HG02938 (cell line): ENCODE results near the gene UGT1A4.
"Not testable (repeated sequence)": the region's sequence is repeated elsewhere in the genome, so short reads cannot be mapped to it uniquely, and the experiment has no call there.

Experiments used
- ATAC-seq: cut with Tn5 transposase; IDR thresholded peaks from one replicate; pipeline ENCODE4 v1.9.1; 2021; ENCODE audit warnings: mild to moderate bottlenecking, moderate library complexity; ENCODE audit not compliant: unreplicated experiment

Gene UGT1A4

DNA sequence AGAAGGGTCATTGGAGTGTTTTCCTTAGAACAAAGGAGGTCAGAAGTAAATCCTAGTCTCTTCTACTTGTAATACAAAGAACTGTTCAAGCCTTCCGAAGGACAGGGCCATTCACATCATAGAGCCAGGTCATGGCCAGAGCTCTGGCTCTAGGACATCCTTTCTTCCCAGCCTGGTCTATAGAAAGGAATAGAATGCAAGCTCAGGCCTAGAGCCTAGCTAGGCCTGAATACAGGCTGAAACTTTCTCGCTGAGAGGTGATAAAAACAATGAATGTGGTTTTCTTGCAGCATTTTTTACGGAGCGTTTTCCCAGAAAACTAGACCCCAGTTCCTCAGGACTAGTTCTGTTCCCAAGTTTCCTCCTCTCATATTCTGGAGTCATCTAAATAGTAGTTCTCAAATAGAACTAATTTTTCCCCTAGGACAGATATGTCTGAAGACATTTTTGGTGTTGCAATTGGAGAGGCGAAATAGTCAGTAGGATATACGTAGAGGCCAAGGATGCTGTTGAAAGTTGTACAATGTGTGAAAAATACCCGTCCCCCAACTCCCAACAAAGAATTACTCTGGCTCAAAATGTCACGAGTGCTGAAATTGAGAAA is 19.0 kb upstream of the UGT1A4 start:
- no peak for ATAC-seq

DNA sequence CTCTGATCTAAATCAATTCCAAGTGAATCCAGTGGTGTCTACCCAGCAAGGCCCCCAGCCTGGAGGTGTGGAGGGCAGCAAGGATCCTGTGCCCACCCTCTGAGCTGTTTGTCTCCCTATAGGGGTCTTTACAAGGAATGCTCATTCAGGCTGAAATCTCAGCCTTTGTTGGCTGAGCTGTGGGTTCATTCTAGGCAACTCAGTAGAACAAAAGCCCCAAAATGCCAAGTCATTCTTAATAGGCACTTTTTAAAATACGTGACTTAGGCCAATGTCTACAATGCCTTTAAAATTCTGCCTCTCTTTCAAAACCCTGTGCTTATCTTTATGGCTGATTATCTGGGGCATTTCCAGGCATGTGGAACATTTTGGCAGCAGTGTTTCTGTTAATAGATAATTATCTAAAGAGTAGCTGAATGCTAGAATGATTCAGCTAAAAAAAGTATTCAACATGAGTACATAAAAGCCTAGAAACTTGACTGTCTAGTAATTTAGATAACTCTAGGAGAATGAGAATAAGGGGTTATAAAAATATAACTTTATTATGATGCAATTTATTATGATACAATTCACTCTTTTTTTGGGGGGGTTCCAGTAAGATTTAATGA is 18.4 kb upstream of the UGT1A4 start:
- no peak for ATAC-seq

- not testable (repeated sequence) for ATAC-seq
Measured at GRCh38 chr2:233700842-233701241, 17.7 kb upstream of the UGT1A4 start.

DNA sequence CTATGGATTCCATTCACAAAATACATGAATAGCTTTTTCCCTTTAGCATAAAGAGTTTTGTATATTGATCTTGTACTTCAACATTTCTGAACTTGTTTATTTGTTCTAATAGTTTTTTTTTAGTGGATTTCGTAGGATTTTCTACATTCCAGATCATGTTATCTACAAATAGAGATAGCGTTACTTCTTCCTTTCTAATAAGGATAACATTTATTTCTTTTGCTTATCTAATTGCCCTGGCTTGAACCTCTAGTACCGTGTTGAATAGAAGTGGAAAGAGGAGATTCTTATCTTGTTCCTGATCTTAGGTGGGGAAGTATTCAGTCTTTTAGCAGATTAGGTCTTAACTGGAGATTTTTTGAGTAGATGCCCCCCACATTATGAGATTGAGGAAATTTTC is 16.3 kb upstream of the UGT1A4 start:
- ATAC-seq, result no peak

DNA sequence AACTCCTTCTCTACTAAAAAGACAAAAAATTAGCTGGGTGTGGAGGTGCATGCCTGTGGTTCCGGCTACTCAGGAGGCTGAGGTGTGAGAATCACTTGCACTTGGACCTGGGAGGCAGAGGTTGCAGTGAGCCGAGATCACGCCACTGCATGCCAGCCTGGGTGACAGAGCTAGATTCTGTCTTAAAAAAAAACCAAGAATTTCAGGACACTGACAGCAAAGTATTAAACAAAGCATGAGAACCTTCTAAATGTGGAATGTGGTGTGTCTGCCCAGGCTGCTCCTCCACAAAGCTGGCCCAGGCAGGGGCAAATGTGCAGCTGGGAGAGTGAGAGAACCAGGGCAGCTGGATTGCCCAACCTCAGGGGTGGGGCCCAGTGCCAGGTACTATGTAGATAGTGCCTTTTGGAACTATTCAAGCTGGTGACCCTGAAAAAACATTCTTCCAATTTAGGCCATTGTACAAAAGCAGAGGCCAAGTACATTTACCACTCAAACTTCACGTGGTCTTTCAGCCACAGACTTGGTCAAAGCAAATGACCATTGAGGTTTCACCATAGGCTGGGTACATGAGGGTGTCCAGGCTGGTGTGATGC is 12.5 kb upstream of the UGT1A4 start:
- ATAC-seq, result no peak

DNA sequence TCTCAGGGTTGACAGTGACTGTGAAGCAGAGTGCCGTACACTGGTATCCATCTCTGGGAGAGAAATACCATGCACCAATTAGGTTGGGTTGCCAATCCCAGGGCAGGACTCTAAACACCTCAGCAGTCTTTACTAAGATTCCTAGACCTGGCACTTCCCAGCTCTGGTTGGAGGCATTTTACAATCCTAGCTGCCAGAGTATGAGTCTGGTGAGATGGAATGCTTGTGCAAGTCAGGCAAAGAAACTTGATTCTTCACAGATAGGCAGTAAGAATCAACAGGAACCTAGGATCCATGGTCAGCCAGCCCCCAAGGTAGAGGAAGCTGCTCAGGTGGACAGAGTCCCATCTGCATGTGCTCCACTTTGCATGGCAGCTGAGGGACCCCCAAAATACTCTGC is 11.8 kb upstream of the UGT1A4 start:
- ATAC-seq, result no peak

GRCh38 chr2:233707940-233708644 is 10.4 kb upstream of the UGT1A4 start:
- ATAC-seq, result no peak

GRCh38 chr2:233708942-233709341 is 9.6 kb upstream of the UGT1A4 start:
- ATAC-seq, result no peak

- no peak for ATAC-seq
Measured at GRCh38 chr2:233711312-233712008, 7.1 kb upstream of the UGT1A4 start.

GRCh38 chr2:233712611-233713261 is 5.8 kb upstream of the UGT1A4 start, which contains the start of gene UGT1A5:
TSS of gene UGT1A5 (plus strand) at chr2:233712907. CDS start at chr2:233712992, 85 bp downstream.
- no peak for ATAC-seq

DNA sequence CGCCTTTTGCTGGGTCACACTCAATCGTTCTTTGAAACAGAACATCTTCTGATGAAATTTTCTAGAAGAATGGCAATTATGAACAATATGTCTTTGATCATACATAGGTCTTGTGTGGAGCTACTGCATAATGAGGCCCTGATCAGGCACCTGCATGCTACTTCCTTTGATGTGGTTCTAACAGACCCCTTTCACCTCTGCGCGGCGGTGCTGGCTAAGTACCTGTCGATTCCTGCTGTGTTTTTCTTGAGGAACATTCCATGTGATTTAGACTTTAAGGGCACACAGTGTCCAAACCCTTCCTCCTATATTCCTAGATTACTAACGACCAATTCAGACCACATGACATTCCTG is 5.3 kb upstream of the UGT1A4 start:
- no peak for ATAC-seq

GRCh38 chr2:233714121-233714520 is 4.4 kb upstream of the UGT1A4 start:
- ATAC-seq, result no peak

DNA sequence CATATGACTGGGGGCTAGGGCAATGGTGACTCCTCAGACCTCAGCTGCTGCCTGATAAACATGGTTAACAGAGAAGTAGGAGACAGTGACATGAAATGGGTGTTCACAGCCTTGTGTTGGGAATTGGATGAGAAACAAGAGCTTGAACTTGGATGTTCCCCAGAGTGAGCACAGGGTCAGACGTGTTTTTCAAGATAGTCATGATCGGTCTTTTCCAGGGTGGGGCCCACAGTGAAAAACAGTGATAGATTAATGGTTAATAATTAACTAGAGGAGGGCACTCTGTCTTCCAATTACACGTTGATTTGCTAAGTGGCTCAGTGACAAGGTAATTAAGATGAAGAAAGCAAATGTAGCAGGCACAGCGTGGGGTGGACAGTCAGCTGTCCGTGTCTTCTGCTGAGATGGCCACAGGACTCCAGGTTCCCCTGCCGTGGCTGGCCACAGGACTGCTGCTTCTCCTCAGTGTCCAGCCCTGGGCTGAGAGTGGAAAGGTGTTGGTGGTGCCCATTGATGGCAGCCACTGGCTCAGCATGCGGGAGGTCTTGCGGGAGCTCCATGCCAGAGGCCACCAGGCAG is 10.3 kb downstream of the UGT1A4 start, which contains the start of gene UGT1A3:
TSS of gene UGT1A3 (plus strand) at position 320 of the 579 bp plus-strand sequence. CDS start at position 405, 85 bp downstream.
- no peak for ATAC-seq

DNA sequence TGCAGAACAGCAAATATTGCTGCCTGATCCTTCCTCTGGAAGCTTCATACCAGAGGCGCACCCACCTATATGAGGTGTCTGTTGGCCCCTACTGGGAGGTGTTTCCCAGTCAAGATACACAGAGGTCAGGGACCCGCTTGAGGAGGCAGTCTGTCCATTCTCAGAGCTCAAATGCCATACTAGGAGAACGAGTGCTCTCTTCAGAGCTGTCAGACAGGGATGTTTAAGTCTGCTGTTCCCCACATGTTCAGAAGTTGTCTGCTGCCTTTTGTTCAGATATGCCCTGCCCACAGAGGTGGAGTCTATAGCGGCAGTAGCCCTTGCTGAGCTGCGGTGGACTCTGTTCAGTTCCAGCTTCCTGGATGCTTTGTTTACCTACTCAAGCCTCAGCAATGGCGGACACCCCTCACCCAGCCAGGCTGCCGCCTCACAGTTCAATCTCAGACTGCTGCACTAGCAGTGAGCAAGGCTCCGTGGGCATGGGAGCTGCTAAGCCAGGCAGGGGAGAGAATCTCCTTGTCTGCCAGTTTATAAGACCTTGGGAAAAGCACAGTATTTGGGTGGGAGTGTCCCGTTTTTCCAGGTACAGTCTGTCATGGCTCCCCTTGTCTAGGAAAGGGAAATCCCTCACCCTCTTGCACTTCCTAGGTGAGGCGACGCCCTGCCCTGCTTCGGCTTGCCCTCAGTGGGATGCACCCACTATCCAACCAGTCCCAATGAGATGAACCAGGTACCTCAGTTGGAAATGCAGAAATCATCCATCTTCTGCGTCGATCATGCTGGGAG is 18.5 kb downstream of the UGT1A4 start:
- not testable (repeated sequence) for ATAC-seq

DNA sequence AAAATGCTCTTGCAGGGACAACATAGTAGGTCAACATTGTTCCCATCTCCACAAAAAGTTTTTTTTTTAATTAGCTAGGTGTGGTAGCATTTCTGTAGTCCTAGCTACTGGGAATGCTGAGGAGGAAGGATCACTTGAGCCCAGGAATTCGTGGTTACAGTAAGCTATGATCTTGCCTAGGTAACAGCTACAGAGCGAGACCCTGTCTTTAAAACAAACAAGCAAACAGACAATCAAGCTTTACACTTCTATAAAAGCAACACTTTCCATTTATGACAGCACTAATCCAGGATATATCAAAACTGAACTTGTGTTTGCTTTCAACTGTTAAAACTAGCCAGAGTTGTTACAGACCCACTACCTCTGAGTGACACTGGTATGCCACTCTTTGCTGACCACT is 22.3 kb downstream of the UGT1A4 start:
- ATAC-seq, result no peak

GRCh38 chr2:233743464-233744259 is 25.1 kb downstream of the UGT1A4 start:
- ATAC-seq, result no peak

GRCh38 chr2:233745073-233745755 is 26.7 kb downstream of the UGT1A4 start:
- ATAC-seq, result no peak

DNA sequence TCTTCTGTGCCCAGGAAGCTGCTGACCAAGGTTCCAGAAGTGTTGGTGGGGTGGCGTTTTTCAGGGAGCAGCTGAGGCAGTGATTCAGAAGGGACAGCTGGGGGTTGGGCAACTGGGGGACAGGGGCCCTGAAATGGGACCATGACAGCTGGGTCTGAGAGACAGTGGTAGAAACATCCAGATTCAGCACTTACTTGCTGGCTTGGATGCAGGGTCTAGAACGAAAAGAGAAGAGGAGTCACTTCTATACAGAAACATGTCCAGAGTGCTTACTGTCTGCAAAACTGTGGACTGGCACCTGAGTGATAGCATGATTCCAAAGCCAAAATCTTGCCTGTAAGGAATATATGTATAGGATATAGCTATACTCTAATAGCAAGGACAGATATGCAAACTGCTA is 27.3 kb downstream of the UGT1A4 start:
- not testable (repeated sequence) for ATAC-seq
